ENCODE data around the gene RNF114.
"Not testable (repeated sequence)": the region's sequence is repeated elsewhere in the genome, so short reads cannot be mapped to it uniquely, and the experiment has no call there.

Gene RNF114

GRCh38 chr20:49999329-49999728, 63.1 kb downstream of the RNF114 start:
- Histone ChIP-seq H2AFZ (ENCODE audit: low read depth, low read length) (no peak overlapping the region), H3K27ac (ENCODE audit: low read length) (peak overlapping the region; percentile 88), H3K36me3 (replicated peaks; ENCODE audit: low read depth, low read length) (no peaks in the 10 kb centered on the region), H3K79me2 (ENCODE audit: low read length) (no peaks in the 10 kb centered on the region), H3K9me3 (ENCODE audit: insufficient read depth, low read length) (no peaks in the 10 kb centered on the region), H3K4me2 (ENCODE audit: low read length) (peak overlapping the region; percentile 96), H3K9ac (ENCODE audit: low read length) (peak overlapping the region; percentile 68), H3K4me1 (ENCODE audit: low read length) (peaks cover 55% of the 10 kb centered on the region), H3K27me3 (ENCODE audit: low read depth, low read length) (no peaks in the 10 kb centered on the region), H4K20me1 (ENCODE audit: insufficient read depth, low read length) (no peaks in the 10 kb centered on the region), H3K4me3 (ENCODE audit: low read length) (peak overlapping the region; percentile 72)
- TF ChIP-seq EZH2phosphoT487 (IDR thresholded peaks at IDR 0.05; ENCODE audit: low read depth): no peak
- no peak for TF ChIP-seq CTCF (IDR thresholded peaks at IDR 0.05; ENCODE audit: low read depth, low read length)

GRCh38 chr20:50000548-50001222, 64.5 kb downstream of the RNF114 start:
- Histone ChIP-seq H3K4me2 (ENCODE audit: low read length) (peak overlapping the region; percentile 96), H3K4me3 (ENCODE audit: low read length) (peak overlapping the region; percentile 35), H3K4me1 (ENCODE audit: low read length) (peaks cover 62% of the 10 kb centered on the region)

GRCh38 chr20:50001784-50002311, 65.7 kb downstream of the RNF114 start:
- H2AFZ ChIP-seq (ENCODE audit: low read depth, low read length): no peak overlapping the region
- no peak overlapping the region for H3K27ac ChIP-seq (ENCODE audit: low read length)
- H3K4me2 ChIP-seq (ENCODE audit: low read length): no peak overlapping the region
- no peak for TF ChIP-seq EZH2phosphoT487 (IDR thresholded peaks at IDR 0.05; ENCODE audit: low read depth)
- no peak overlapping the region for H3K4me3 ChIP-seq (ENCODE audit: low read length)
- no peaks in the 10 kb centered on the region for H3K36me3 ChIP-seq (replicated peaks; ENCODE audit: low read depth, low read length)
- H3K27me3 ChIP-seq (ENCODE audit: low read depth, low read length): no peaks in the 10 kb centered on the region
- H3K79me2 ChIP-seq (ENCODE audit: low read length): no peaks in the 10 kb centered on the region
- H3K9me3 ChIP-seq (ENCODE audit: insufficient read depth, low read length): no peaks in the 10 kb centered on the region
- H3K4me1 ChIP-seq (ENCODE audit: low read length): peaks cover 69% of the 10 kb centered on the region
- H4K20me1 ChIP-seq (ENCODE audit: insufficient read depth, low read length): no peaks in the 10 kb centered on the region
- H3K9ac ChIP-seq (ENCODE audit: low read length): no peak overlapping the region

More at GRCh38 chr20:50000548-50001222, 64.5 kb downstream of the RNF114 start:
- not testable (repeated sequence) for H3K27me3 ChIP-seq (ENCODE audit: low read depth, low read length); H3K9ac ChIP-seq (ENCODE audit: low read length); H4K20me1 ChIP-seq (ENCODE audit: insufficient read depth, low read length); H3K27ac ChIP-seq (ENCODE audit: low read length); H3K79me2 ChIP-seq (ENCODE audit: low read length); H3K36me3 ChIP-seq (replicated peaks; ENCODE audit: low read depth, low read length); H3K9me3 ChIP-seq (ENCODE audit: insufficient read depth, low read length)
- H2AFZ ChIP-seq (ENCODE audit: low read depth, low read length): peak overlapping the region; percentile 15; the same call in 1 of the 2 replicates

GRCh38 chr20:50003253-50003656, 67.1 kb downstream of the RNF114 start:
- Histone ChIP-seq H3K4me2 (ENCODE audit: low read length) (no peak overlapping the region), H3K27ac (ENCODE audit: low read length) (no peak overlapping the region), H3K9ac (ENCODE audit: low read length) (no peak overlapping the region), H3K4me1 (ENCODE audit: low read length) (peaks cover 58% of the 10 kb centered on the region), H2AFZ (ENCODE audit: low read depth, low read length) (0 out of 2 replicates have a peak overlapping the region, but pooled peaks have one; percentile 0), H3K27me3 (ENCODE audit: low read depth, low read length) (no peaks in the 10 kb centered on the region), H3K9me3 (ENCODE audit: insufficient read depth, low read length) (no peaks in the 10 kb centered on the region), H3K79me2 (ENCODE audit: low read length) (no peaks in the 10 kb centered on the region), H3K4me3 (ENCODE audit: low read length) (no peak overlapping the region), H4K20me1 (ENCODE audit: insufficient read depth, low read length) (no peaks in the 10 kb centered on the region), H3K36me3 (replicated peaks; ENCODE audit: low read depth, low read length) (no peaks in the 10 kb centered on the region)
- TF ChIP-seq CTCF (IDR thresholded peaks at IDR 0.05; ENCODE audit: low read depth, low read length) (no peak), EZH2phosphoT487 (IDR thresholded peaks at IDR 0.05; ENCODE audit: low read depth) (no peak)
